Measurements from ENCODE around the gene UBN2.

The UBN2 gene

DNA sequence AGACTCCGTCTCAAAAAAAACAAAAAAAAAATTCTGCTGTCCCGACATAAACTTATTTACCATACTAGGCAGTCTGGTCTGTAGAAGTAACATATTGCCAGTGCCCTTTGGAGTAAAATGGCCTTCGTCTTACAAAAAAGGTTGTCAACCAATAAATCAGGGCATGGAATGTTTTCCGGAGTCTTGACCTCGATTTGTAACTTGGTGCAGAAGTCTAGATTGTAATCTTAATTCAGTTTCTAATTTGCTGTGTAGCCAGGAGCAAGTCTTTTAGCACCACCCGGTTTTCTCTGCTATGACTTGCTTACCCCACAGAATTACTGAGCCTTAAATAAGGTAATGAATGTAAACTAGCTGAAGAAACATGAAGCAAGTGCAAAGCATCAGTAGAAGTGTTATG lies 23.2 kb downstream of the UBN2 start:
- TF ChIP-seq, protein P1, sequence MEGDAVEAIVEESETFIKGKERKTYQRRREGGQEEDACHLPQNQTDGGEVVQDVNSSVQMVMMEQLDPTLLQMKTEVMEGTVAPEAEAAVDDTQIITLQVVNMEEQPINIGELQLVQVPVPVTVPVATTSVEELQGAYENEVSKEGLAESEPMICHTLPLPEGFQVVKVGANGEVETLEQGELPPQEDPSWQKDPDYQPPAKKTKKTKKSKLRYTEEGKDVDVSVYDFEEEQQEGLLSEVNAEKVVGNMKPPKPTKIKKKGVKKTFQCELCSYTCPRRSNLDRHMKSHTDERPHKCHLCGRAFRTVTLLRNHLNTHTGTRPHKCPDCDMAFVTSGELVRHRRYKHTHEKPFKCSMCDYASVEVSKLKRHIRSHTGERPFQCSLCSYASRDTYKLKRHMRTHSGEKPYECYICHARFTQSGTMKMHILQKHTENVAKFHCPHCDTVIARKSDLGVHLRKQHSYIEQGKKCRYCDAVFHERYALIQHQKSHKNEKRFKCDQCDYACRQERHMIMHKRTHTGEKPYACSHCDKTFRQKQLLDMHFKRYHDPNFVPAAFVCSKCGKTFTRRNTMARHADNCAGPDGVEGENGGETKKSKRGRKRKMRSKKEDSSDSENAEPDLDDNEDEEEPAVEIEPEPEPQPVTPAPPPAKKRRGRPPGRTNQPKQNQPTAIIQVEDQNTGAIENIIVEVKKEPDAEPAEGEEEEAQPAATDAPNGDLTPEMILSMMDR (IDR thresholded peaks at IDR 0.05): no peak
- no peaks in the 10 kb centered on the region for H3K27me3 ChIP-seq (ENCODE audit: control insufficient read depth, insufficient read depth, low read length)
- no peaks in the 10 kb centered on the region for H3K9me3 ChIP-seq (ENCODE audit: control insufficient read depth, low read length)
- H3K79me2 ChIP-seq: peaks cover 8% of the 10 kb centered on the region
- H3K36me3 ChIP-seq (ENCODE audit: control insufficient read depth, insufficient read depth, low read length): no peaks in the 10 kb centered on the region
- no peak overlapping the region for H3K27ac ChIP-seq
- no peak overlapping the region for H3K4me2 ChIP-seq (ENCODE audit: low read length)
- no peaks in the 10 kb centered on the region for H3K4me1 ChIP-seq
- H3K4me3 ChIP-seq (ENCODE audit: low read depth, low read length): no peak overlapping the region
- H2AFZ ChIP-seq: no peak overlapping the region
- H3K9ac ChIP-seq: no peak overlapping the region

DNA sequence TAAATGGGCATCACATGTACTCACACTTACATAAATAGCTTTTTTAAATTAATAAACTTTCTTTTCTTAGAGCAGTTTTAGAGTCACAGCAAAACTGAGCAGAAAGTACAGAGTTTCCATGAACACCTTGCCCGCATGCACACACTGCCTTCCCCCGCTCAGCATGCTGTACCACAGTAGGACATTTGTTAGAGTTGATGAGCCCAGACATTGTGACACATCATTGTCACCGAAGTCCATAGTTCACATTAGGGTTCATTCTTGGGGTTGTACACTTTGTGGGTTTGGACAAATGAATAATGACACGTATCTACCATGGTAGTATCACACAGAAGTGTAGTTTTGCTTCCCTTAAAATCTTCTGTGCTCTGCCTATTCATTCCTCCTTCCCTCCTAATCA lies 23.7 kb downstream of the UBN2 start:
- H2AFZ ChIP-seq: no peak overlapping the region
- no peak overlapping the region for H3K4me2 ChIP-seq (ENCODE audit: low read length)
- H3K27ac ChIP-seq: no peak overlapping the region

DNA sequence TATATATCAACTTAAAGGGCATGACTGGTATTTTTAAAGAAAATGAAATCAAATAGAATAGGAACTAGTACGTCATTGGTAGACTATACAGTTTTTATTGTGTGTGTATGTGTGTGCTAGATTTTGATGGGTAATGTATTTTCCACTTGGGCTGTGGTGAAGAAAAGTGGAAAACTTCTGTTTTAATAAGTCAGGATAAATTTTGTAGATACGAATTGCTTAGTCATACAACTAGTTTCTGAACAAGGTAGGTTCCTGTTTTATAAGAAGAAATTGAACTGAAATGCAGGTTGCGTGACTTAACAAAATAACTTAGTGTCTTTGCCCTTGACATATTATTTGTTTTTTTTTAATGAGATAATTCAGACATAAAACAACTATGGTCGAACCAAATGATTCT lies 24.3 kb downstream of the UBN2 start:
- H3K4me1 ChIP-seq: no peaks in the 10 kb centered on the region
- peaks cover 3% of the 10 kb centered on the region for H3K79me2 ChIP-seq
- TF ChIP-seq, protein P1 (IDR thresholded peaks at IDR 0.05): no peak
- H3K4me3 ChIP-seq (ENCODE audit: low read depth, low read length): no peak overlapping the region
- no peaks in the 10 kb centered on the region for H3K9me3 ChIP-seq (ENCODE audit: control insufficient read depth, low read length)
- no peaks in the 10 kb centered on the region for H3K36me3 ChIP-seq (ENCODE audit: control insufficient read depth, insufficient read depth, low read length)
- no peaks in the 10 kb centered on the region for H3K27me3 ChIP-seq (ENCODE audit: control insufficient read depth, insufficient read depth, low read length)
- H3K9ac ChIP-seq: no peak overlapping the region
- no peak overlapping the region for H2AFZ ChIP-seq
- no peak overlapping the region for H3K27ac ChIP-seq
- H3K4me2 ChIP-seq (ENCODE audit: low read length): no peak overlapping the region

More for the DNA sequence above, 23.7 kb downstream of the UBN2 start:
- peaks cover 7% of the 10 kb centered on the region for H3K79me2 ChIP-seq
- TF ChIP-seq, protein P1 (IDR thresholded peaks at IDR 0.05): no peak
- no peak overlapping the region for H3K9ac ChIP-seq
- H3K4me3 ChIP-seq (ENCODE audit: low read depth, low read length): no peak overlapping the region
- no peaks in the 10 kb centered on the region for H3K27me3 ChIP-seq (ENCODE audit: control insufficient read depth, insufficient read depth, low read length)
- H3K36me3 ChIP-seq (ENCODE audit: control insufficient read depth, insufficient read depth, low read length): no peaks in the 10 kb centered on the region
- no peaks in the 10 kb centered on the region for H3K4me1 ChIP-seq
- H3K9me3 ChIP-seq (ENCODE audit: control insufficient read depth, low read length): no peaks in the 10 kb centered on the region

DNA sequence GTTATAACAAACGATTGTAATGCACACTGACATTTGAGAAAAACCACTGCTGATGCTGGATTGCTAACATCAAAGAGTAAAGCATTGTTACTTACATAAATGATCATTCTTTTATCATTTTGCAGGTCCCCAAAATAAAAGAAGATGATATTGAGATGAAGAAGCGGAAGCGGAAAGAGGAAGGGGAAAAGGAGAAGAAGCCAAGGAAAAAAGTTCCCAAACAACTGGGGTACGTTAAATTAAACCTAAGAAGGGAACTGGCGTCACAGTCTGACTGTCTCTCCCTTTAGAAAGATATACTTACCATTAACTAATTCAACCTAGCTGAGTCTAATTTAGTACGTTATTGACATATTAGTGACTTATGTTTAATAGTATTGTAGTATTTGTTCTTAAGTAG lies 28.1 kb downstream of the UBN2 start:
- Histone ChIP-seq H3K27me3 (ENCODE audit: control insufficient read depth, insufficient read depth, low read length) (no peaks in the 10 kb centered on the region), H3K36me3 (ENCODE audit: control insufficient read depth, insufficient read depth, low read length) (no peaks in the 10 kb centered on the region), H3K27ac (no peak overlapping the region), H3K9me3 (ENCODE audit: control insufficient read depth, low read length) (no peaks in the 10 kb centered on the region), H3K4me3 (ENCODE audit: low read depth, low read length) (no peak overlapping the region), H3K9ac (no peak overlapping the region), H2AFZ (no peak overlapping the region), H3K4me2 (ENCODE audit: low read length) (no peak overlapping the region), H3K79me2 (no peaks in the 10 kb centered on the region), H3K4me1 (no peaks in the 10 kb centered on the region)
- TF ChIP-seq, protein P1 (IDR thresholded peaks at IDR 0.05): no peak

DNA sequence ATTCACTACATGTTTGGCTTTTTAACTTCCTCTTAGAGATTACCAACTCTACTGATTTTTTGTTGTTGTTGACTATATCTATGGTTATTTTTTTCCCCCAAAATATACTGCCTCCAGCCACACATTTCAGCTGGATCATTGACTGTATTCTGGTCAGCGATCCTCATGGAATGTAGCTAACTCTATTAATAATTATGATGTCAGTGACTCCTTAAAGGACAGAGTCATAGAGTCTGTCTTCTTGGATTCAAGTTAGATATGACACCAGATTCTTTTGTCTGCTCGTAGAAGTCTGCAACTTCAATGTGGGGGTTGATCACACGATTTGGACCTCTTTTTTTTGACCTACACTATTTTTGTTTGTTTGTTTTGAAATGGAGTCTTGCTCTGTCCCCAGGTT lies 33.2 kb downstream of the UBN2 start:
- H3K27me3 ChIP-seq (ENCODE audit: control insufficient read depth, insufficient read depth, low read length): no peaks in the 10 kb centered on the region
- H3K9me3 ChIP-seq (ENCODE audit: control insufficient read depth, low read length): no peaks in the 10 kb centered on the region
- H3K36me3 ChIP-seq (ENCODE audit: control insufficient read depth, insufficient read depth, low read length): no peaks in the 10 kb centered on the region
- H3K4me3 ChIP-seq (ENCODE audit: low read depth, low read length): no peak overlapping the region
- H3K4me1 ChIP-seq: no peaks in the 10 kb centered on the region
- H3K27ac ChIP-seq: no peak overlapping the region
- no peak overlapping the region for H3K4me2 ChIP-seq (ENCODE audit: low read length)
- no peaks in the 10 kb centered on the region for H3K79me2 ChIP-seq
- no peak overlapping the region for H2AFZ ChIP-seq
- no peak overlapping the region for H3K9ac ChIP-seq
- TF ChIP-seq, protein P1 (IDR thresholded peaks at IDR 0.05): no peak
